ENCODE results near the gene CCDC116. TPM values are rescaled to one million over a fixed set of nuclear protein-coding genes. Genes with fewer than 3 reads are reported as not detected.
A peak's percentile ranks its signal among the peaks of the same experiment; 100 is the strongest.
"Not testable (repeated sequence)": the region's sequence is repeated elsewhere in the genome, so short reads cannot be mapped to it uniquely, and the experiment has no call there.

Gene CCDC116
- total RNA-seq, 1 experiment from 2014 or later, result 0.21 TPM

DNA sequence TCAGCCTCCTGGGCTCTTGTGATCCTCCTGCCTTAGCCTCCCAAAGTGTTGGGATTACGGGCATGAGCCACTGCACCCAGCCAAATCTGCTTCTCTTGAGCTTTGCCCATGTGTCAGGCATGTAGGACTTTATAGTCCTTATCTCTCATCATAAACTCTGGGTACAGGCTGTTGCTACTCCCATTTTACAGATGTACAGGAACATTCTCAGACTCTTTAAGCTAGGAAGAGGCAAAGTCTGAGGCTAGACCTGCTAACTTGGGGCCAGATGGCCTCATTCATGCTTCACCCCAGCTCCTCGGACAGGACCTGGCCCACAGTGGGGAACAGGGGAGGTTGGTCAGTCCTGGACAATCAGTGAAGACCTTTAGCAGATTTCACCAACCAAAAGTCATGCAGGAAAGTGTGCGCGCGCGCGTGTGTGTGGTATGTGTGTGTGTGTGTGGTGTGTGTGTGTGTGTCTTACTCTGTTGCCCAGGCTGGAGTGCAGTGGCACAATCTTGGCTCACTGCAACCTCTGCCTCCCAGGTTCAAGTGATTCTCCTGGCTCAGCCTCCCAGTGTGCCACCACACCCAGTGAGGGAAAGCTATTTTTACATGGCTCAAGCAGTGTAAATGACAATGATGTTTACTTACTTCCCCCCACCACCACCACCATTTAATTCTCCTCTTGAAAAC, 26.5 kb upstream of the CCDC116 start:
- POLR2A ChIA-PET, result interaction anchor here (0.6 to 1.6 kb wide), 8 partner anchors 11 to 50 kb away, joined by 3 to 5 read pairs (median 3); partner anchors contain the start of gene SDF2L1
- H3K4me3 Mint-ChIP-seq (ENCODE audit: unreplicated experiment), result no peak overlapping the region
- TF ChIP-seq, protein P1, sequence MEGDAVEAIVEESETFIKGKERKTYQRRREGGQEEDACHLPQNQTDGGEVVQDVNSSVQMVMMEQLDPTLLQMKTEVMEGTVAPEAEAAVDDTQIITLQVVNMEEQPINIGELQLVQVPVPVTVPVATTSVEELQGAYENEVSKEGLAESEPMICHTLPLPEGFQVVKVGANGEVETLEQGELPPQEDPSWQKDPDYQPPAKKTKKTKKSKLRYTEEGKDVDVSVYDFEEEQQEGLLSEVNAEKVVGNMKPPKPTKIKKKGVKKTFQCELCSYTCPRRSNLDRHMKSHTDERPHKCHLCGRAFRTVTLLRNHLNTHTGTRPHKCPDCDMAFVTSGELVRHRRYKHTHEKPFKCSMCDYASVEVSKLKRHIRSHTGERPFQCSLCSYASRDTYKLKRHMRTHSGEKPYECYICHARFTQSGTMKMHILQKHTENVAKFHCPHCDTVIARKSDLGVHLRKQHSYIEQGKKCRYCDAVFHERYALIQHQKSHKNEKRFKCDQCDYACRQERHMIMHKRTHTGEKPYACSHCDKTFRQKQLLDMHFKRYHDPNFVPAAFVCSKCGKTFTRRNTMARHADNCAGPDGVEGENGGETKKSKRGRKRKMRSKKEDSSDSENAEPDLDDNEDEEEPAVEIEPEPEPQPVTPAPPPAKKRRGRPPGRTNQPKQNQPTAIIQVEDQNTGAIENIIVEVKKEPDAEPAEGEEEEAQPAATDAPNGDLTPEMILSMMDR (IDR thresholded peaks at IDR 0.05; ENCODE audit: unreplicated experiment), result no peak
- H3K4me1 Mint-ChIP-seq (ENCODE audit: insufficient read depth, unreplicated experiment), result peaks cover 5% of the 10 kb centered on the region
- intact Hi-C loops (cut with micrococcal nuclease), result no loop called here
- no peaks in the 10 kb centered on the region for H3K27me3 Mint-ChIP-seq (ENCODE audit: insufficient read depth, unreplicated experiment)
- peak overlapping the region; percentile 28 for H3K27ac Mint-ChIP-seq (ENCODE audit: low read depth, unreplicated experiment)
- no TSS peak for BruUV-seq (replicated peaks)
- H3K36me3 Mint-ChIP-seq (ENCODE audit: insufficient read depth, unreplicated experiment), result peaks cover 40% of the 10 kb centered on the region
- no peaks in the 10 kb centered on the region for H3K9me3 Mint-ChIP-seq (ENCODE audit: unreplicated experiment)
- CTCF ChIA-PET, result interaction anchor here (1.2 to 2.7 kb wide), 2 partner anchors 10 to 24 kb away, joined by 3 to 11 read pairs; partner anchors contain the start of gene YDJC
- no peak for DNase-seq (ENCODE audit: unreplicated experiment)

- Mint-ChIP-seq H3K27me3 (ENCODE audit: insufficient read depth, unreplicated experiment) (no peaks in the 10 kb centered on the region), H3K9me3 (ENCODE audit: unreplicated experiment) (no peaks in the 10 kb centered on the region), H3K27ac (ENCODE audit: low read depth, unreplicated experiment) (peak overlapping the region; percentile 28), H3K4me1 (ENCODE audit: insufficient read depth, unreplicated experiment) (peaks cover 5% of the 10 kb centered on the region), H3K36me3 (ENCODE audit: insufficient read depth, unreplicated experiment) (peaks cover 47% of the 10 kb centered on the region), H3K4me3 (ENCODE audit: unreplicated experiment) (no peak overlapping the region)
- ChIA-PET CTCF (interaction anchor here (1.1 to 2.7 kb wide), 4 partner anchors 9 to 40 kb away, joined by 3 to 11 read pairs (median 7); partner anchors contain the start of gene YDJC), POLR2A (interaction anchor here (0.6 to 1.6 kb wide), 6 partner anchors 10 to 50 kb away, joined by 3 to 5 read pairs (median 3); partner anchors contain the start of gene SDF2L1)
- intact Hi-C loops (cut with micrococcal nuclease), result no loop called here
- peak; percentile 61 for DNase-seq (ENCODE audit: unreplicated experiment)
- TF ChIP-seq, protein P1 (IDR thresholded peaks at IDR 0.05; ENCODE audit: unreplicated experiment), result no peak
- BruUV-seq (replicated peaks), result no TSS peak
Measured at GRCh38 chr22:21606775-21607174, 25.8 kb upstream of the CCDC116 start.

GRCh38 chr22:21609556-21610157, 22.9 kb upstream of the CCDC116 start:
- peaks cover 56% of the 10 kb centered on the region for H3K36me3 Mint-ChIP-seq (ENCODE audit: insufficient read depth, unreplicated experiment)
- H3K27ac Mint-ChIP-seq (ENCODE audit: low read depth, unreplicated experiment); BruUV-seq (replicated peaks); intact Hi-C loops (cut with micrococcal nuclease); H3K27me3 Mint-ChIP-seq (ENCODE audit: insufficient read depth, unreplicated experiment); H3K4me1 Mint-ChIP-seq (ENCODE audit: insufficient read depth, unreplicated experiment); H3K4me3 Mint-ChIP-seq (ENCODE audit: unreplicated experiment); POLR2A ChIA-PET; DNase-seq (ENCODE audit: unreplicated experiment); H3K9me3 Mint-ChIP-seq (ENCODE audit: unreplicated experiment): not testable (repeated sequence)
- CTCF ChIA-PET, result interaction anchor here (0.8 to 1.0 kb wide), 2 partner anchors 10 to 31 kb away, joined by 3 read pairs; no protein-coding TSS in a partner anchor

DNA sequence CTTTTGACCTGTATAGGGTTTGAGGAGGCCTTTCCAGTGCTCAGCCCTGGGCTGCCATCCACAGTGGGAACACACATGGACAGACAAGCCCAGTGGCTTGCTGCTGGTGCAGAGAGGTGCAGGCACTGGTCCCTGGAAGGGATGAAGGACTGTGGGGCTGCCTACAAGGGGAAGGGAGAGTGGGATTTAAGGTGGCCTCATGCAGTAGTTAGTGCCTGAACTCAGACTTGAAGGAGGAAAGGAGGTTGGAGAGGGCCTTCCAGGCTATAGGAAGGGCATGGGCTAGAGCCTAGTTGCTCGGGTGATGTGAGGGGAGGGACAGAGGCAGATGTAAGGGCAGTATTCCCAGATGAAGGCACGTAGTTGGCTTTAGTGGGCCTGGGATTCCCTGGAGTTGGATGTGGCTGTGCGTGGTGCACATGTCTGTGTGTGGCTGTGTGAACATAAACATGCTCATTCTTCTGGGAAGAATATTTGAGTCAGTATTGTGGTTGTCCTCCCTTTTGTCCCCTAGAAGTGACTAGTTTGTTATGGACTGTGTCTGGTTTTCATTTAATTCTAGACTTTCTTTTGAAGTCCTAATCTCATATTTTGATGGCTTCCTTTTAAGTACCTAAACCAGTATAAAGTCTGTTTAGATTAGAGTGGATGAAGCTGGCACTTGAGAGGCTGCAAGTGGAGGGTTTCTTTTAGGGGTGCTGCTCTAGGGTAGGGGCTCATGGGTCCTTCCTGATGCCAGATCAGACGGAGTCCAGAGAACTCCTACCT, 21.2 kb upstream of the CCDC116 start:
- H3K4me3 Mint-ChIP-seq (ENCODE audit: unreplicated experiment), result no peak overlapping the region
- H3K4me1 Mint-ChIP-seq (ENCODE audit: insufficient read depth, unreplicated experiment), result peaks cover 5% of the 10 kb centered on the region
- no peaks in the 10 kb centered on the region for H3K27me3 Mint-ChIP-seq (ENCODE audit: insufficient read depth, unreplicated experiment)
- H3K27ac Mint-ChIP-seq (ENCODE audit: low read depth, unreplicated experiment), result no peak overlapping the region
- intact Hi-C loops (cut with micrococcal nuclease), result no loop called here
- no peaks in the 10 kb centered on the region for H3K9me3 Mint-ChIP-seq (ENCODE audit: unreplicated experiment)
- ChIA-PET CTCF (interaction anchor here (0.9 to 1.1 kb wide), 2 partner anchors 11 to 18 kb away, joined by 4 read pairs; no protein-coding TSS in a partner anchor), POLR2A (interaction anchor here (0.6 to 2.1 kb wide), 2 partner anchors 18 to 372 kb away, joined by 5 to 9 read pairs; no protein-coding TSS in a partner anchor)
- TF ChIP-seq, protein P1 (IDR thresholded peaks at IDR 0.05; ENCODE audit: unreplicated experiment), result no peak
- DNase-seq (ENCODE audit: unreplicated experiment), result no peak
- H3K36me3 Mint-ChIP-seq (ENCODE audit: insufficient read depth, unreplicated experiment), result peaks cover 72% of the 10 kb centered on the region
- no TSS peak for BruUV-seq (replicated peaks)
